ENCODE data around the gene FTL. TPM values are rescaled to one million over a fixed set of nuclear protein-coding genes. Genes with fewer than 3 reads are reported as not detected.

Gene FTL
- total RNA-seq, 2 experiments from 2014 or later = 1,296 to 1,324 TPM

- ATAC-seq = peak; percentile 62
- POLR2A ChIA-PET = interaction anchor here (1.2 to 4.9 kb wide), 3 partner anchors 10 to 16 kb away, joined by 4 to 36 read pairs (median 8); partner anchors contain the start of gene FTL
- peak; percentile 78 for DNase-seq
- H3K9me3 Mint-ChIP-seq = no peaks in the 10 kb centered on the region
- TF ChIP-seq CTCF (IDR thresholded peaks at IDR 0.05) = peak; percentile 26
- H3K27ac Mint-ChIP-seq = peak overlapping the region; percentile 46
- H3K4me1 Mint-ChIP-seq (ENCODE audit: low read depth) = peaks cover 17% of the 10 kb centered on the region
- no peaks in the 10 kb centered on the region for H3K27me3 Mint-ChIP-seq
- CTCF ChIA-PET = interaction anchor here (0.9 to 10.0 kb wide), 10 partner anchors 9 to 188 kb away, joined by 3 to 101 read pairs (median 6); partner anchors contain the start of genes BAX, GYS1 and RUVBL2
- intact Hi-C loops (cut with micrococcal nuclease) = no loop called here
- H3K36me3 Mint-ChIP-seq (ENCODE audit: low read depth) = peaks cover 24% of the 10 kb centered on the region
- no peak overlapping the region for H3K4me3 Mint-ChIP-seq
Measured at GRCh38 chr19:48975947-48976847, 11.1 kb downstream of the FTL start.

- CTCF ChIA-PET = interaction anchor here (1.5 to 10.0 kb wide), 7 partner anchors 10 to 189 kb away, joined by 3 to 101 read pairs (median 6); partner anchors contain the start of genes BAX, GYS1 and RUVBL2
- intact Hi-C loops (cut with micrococcal nuclease) = no loop called here
- no peak overlapping the region for H3K4me3 Mint-ChIP-seq
- peaks cover 28% of the 10 kb centered on the region for H3K36me3 Mint-ChIP-seq (ENCODE audit: low read depth)
- POLR2A ChIA-PET = interaction anchor here (3.1 to 4.9 kb wide), 2 partner anchors 10 to 15 kb away, joined by 8 to 36 read pairs; partner anchors contain the start of gene FTL
- no peaks in the 10 kb centered on the region for H3K9me3 Mint-ChIP-seq
- ATAC-seq (no peak), DNase-seq (no peak)
- no peak overlapping the region for H3K27ac Mint-ChIP-seq
- peaks cover 17% of the 10 kb centered on the region for H3K4me1 Mint-ChIP-seq (ENCODE audit: low read depth)
- no peaks in the 10 kb centered on the region for H3K27me3 Mint-ChIP-seq
- TF ChIP-seq CTCF (IDR thresholded peaks at IDR 0.05) = no peak
Measured at GRCh38 chr19:48977061-48977460, 12.0 kb downstream of the FTL start.

- no peak overlapping the region for H3K27ac Mint-ChIP-seq
Measured at GRCh38 chr19:48982280-48982679, 17.2 kb downstream of the FTL start.

DNA sequence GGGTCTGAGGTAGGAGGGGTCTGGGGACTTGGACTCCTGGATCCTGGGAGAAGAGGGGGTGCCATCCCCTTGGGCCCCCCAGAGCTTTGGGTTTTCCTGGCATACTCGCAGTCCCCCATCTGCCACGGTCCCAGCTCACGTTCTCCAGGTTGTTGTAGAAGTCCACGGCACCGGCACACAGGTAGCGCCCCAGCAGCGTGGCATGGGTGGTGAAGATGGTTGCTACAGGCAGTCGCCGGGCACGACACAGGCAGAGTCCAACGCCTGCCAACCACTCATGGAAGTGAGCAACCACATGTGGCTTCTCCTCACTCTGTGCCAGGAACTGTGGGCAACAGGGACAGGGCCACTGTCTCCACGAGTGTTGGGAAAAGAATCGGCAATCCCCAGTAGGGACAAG is 20.6 kb downstream of the FTL start:
- Mint-ChIP-seq H3K27me3 (no peaks in the 10 kb centered on the region), H3K27ac (no peak overlapping the region), H3K9me3 (no peaks in the 10 kb centered on the region), H3K36me3 (ENCODE audit: low read depth) (peaks cover 47% of the 10 kb centered on the region), H3K4me1 (ENCODE audit: low read depth) (peaks cover 19% of the 10 kb centered on the region), H3K4me3 (no peak overlapping the region)
- intact Hi-C loops (cut with micrococcal nuclease) = no loop called here
- TF ChIP-seq CTCF (IDR thresholded peaks at IDR 0.05) = no peak
- ChIA-PET POLR2A (no interaction called here), CTCF (interaction anchor here (2.2 kb wide), 1 partner anchor 15 kb away, joined by 11 read pairs; no protein-coding TSS in a partner anchor)
- DNase-seq (no peak), ATAC-seq (no peak)

More at GRCh38 chr19:48982280-48982679, 17.2 kb downstream of the FTL start:
- Mint-ChIP-seq H3K4me1 (ENCODE audit: low read depth) (peaks cover 22% of the 10 kb centered on the region), H3K9me3 (no peaks in the 10 kb centered on the region), H3K36me3 (ENCODE audit: low read depth) (peaks cover 41% of the 10 kb centered on the region), H3K27me3 (no peaks in the 10 kb centered on the region), H3K4me3 (no peak overlapping the region)
- DNase-seq = no peak
- CTCF ChIA-PET = interaction anchor here (0.6 to 10.0 kb wide), 4 partner anchors 11 to 17 kb away, joined by 3 to 101 read pairs (median 5); partner anchors contain the start of genes GYS1 and RUVBL2
- POLR2A ChIA-PET = interaction anchor here (1.4 kb wide), 1 partner anchor 11 kb away, joined by 6 read pairs; the partner anchor contains the start of genes GYS1 and RUVBL2
- intact Hi-C loops (cut with micrococcal nuclease) = no loop called here
- no peak for TF ChIP-seq CTCF (IDR thresholded peaks at IDR 0.05)
- ATAC-seq = no peak
